ENCODE results near the gene PLET1.
A peak's percentile ranks its signal among the peaks of the same experiment; 100 is the strongest.

Gene PLET1

GRCh38 chr11:112280268-112281126, 19.8 kb upstream of the PLET1 start:
- DNase-seq: peak; percentile 87

- DNase-seq: peak; percentile 77
These were observed 19.2 kb upstream of the PLET1 start for GRCh38 chr11:112279901-112280267.

GRCh38 chr11:112278803-112279202, 18.1 kb upstream of the PLET1 start:
- DNase-seq: no peak

GRCh38 chr11:112277941-112278340, 17.3 kb upstream of the PLET1 start:
- DNase-seq: no peak

- no peak for DNase-seq
These were observed 16.4 kb upstream of the PLET1 start for GRCh38 chr11:112277029-112277428.

GRCh38 chr11:112274007-112274783, 13.5 kb upstream of the PLET1 start:
- DNase-seq: no peak

GRCh38 chr11:112273066-112273465, 12.4 kb upstream of the PLET1 start:
- DNase-seq: no peak

- no peak for DNase-seq
These were observed 10.6 kb upstream of the PLET1 start for GRCh38 chr11:112271242-112271641.

- DNase-seq: no peak
These were observed 10.0 kb upstream of the PLET1 start for GRCh38 chr11:112270551-112271180.

GRCh38 chr11:112269139-112269538, 8.5 kb upstream of the PLET1 start:
- no peak for DNase-seq

GRCh38 chr11:112268406-112268805, 7.7 kb upstream of the PLET1 start:
- no peak for DNase-seq

- DNase-seq: no peak
These were observed 6.5 kb upstream of the PLET1 start for GRCh38 chr11:112267188-112267591.

GRCh38 chr11:112266410-112266778, 5.7 kb upstream of the PLET1 start:
- no peak for DNase-seq

GRCh38 chr11:112265659-112266409, 5.2 kb upstream of the PLET1 start:
- no peak for DNase-seq

GRCh38 chr11:112255067-112255720, 5.5 kb downstream of the PLET1 start:
- no peak for DNase-seq

GRCh38 chr11:112253605-112254242, 6.9 kb downstream of the PLET1 start:
- no peak for DNase-seq

GRCh38 chr11:112249871-112250610, 10.6 kb downstream of the PLET1 start:
- no peak for DNase-seq

- DNase-seq: no peak
These were observed 12.5 kb downstream of the PLET1 start for GRCh38 chr11:112248201-112248600.

- DNase-seq: no peak
These were observed 13.5 kb downstream of the PLET1 start for GRCh38 chr11:112247201-112247600.

GRCh38 chr11:112241486-112241885, 19.2 kb downstream of the PLET1 start:
- no peak for DNase-seq

GRCh38 chr11:112238041-112238440, 22.6 kb downstream of the PLET1 start:
- no peak for DNase-seq
